Left colon (tissue), 2 donors: ENCODE data around the gene TMPRSS11A. TPM values are rescaled to one million over a fixed set of nuclear protein-coding genes. Genes with fewer than 3 reads are reported as not detected.

Experiments used
- ATAC-seq: fragments of 200-7000 bp; cut with Tn5 transposase; one replicate; pipeline ENCODE4 v1.9.1; 2020; ENCODE audit warnings: mild to moderate bottlenecking, moderate library complexity
- DNase-seq, 2 donors: peaks; one replicate each; pipeline ENCODE4 v3.0.0-alpha.2; 2020
- intact Hi-C, 2 donors: fragments of 100-400 bp; cut with DNase I in 1 of 2; cut with micrococcal nuclease in 1 of 2; formaldehyde crosslinking; loops; one replicate each; pipeline versions ENCODE4 v1.11.2 to v1.14.0; 2022; cut with DNase I, micrococcal nuclease
- total RNA-seq, 2 donors: library from RNA; stranded (reverse); fragmentation: NEBNext Ultra II Directional; extraction: Animal tissue kit (Norgen Biotek cat#: 25700); gene quantifications; one replicate each; pipeline ENCODE4 v1.2.1, GENCODE V29; 2021
- donor health status: DM: no; HTN: no; CAD: no.
- donor health status: DM: yes; HTN: yes; CAD: no.

TMPRSS11A gene
- total RNA-seq, 2 donors from 2014 or later: not detected

DNA sequence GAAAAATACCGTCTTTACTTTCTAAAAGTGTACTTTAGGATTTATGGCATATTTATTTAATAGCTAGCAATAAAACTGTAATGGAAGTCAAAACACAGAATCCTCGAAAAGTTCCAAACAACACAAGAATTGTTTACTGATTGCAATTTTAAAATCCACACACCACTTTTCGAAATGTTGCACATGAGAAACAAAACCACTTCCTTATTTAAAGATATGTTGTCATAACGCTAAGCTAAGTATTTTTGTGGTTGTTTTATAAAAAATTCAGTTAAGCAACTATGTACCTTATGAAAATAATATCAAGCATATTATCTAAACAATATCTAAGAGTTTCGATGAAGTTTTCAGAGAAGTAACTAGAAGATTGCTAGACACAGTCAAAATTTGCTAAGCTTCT is 79.8 kb downstream of the TMPRSS11A start:
- intact Hi-C loops: no loop called here
- no peak for DNase-seq
- ATAC-seq: no peak

DNA sequence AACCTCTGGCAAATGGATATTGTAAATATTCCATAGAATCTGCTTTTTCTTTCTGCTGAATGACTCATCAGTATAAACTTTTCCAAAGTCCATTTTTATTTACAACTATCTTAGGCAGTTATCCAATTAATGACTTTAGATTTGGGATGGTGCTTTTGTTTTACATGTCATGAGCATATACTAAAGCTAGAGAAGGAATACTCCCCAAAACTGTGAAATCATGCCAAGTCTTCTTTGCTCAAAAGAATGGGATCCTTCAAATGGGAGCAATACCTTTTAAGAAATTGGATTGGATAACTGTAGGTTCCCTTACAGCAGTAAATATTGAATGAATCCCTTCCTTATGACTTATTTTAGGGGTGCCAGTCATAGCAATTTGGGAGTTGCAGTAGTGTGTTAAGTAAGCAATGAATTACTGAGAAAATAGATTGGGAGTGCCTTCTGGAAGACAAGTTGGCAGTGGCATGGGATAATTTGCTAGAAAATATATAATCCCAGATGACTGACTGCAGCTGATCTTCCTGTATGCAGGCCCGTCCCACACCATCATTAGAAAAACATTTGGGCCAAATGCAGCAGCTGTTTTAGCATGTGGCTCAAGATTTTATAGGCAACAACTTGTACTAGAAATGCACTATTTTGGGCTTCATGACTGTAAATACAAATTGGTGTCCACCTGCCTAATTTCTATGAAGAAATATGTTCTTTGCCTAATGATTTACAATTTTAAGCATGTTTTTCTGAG is 82.3 kb downstream of the TMPRSS11A start:
- intact Hi-C loops: no loop called here
- ATAC-seq (no peak), DNase-seq (no peak)

DNA sequence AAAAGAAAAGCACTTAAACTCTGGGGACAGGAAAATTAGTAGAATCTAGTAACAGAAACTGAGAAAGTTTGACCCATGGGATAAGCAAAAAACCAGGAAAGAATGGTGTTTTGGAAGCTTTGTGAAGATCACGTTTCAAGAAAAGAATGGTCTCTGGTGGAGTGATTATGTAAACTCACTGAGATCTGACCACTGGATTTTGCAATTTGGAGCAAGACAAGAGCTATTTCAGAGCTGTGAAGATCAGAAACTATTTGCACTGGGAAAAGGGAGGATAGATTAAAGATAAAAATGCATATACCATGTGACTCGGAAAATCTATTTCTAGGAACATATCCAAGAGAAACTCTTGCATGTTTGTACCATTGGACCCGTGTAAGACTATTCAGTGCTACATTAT is 83.8 kb downstream of the TMPRSS11A start:
- intact Hi-C loops: no loop called here
- ATAC-seq: no peak

DNA sequence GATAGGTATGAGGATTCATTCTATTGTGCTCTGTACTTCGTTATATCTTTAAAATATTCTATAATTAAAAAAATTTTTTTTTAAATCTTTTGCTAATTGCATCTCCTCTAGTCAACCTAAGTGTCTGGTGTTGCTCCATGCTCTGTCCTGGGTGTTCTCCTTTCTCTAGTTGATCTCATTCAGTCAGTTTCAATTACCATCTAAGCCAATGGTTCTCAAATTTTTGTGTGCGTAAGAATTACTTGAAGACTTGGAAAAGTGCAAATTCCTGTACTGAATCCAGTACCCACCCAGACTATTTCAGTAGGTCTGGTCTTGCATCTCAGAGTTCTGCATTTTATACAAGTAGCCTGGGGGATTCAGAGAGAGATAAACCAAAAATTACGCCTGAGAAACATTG is 86.2 kb downstream of the TMPRSS11A start:
- DNase-seq (no peak), ATAC-seq (no peak)
- intact Hi-C loops: no loop called here

More for the DNA sequence above, 83.8 kb downstream of the TMPRSS11A start:
- DNase-seq: no peak

DNA sequence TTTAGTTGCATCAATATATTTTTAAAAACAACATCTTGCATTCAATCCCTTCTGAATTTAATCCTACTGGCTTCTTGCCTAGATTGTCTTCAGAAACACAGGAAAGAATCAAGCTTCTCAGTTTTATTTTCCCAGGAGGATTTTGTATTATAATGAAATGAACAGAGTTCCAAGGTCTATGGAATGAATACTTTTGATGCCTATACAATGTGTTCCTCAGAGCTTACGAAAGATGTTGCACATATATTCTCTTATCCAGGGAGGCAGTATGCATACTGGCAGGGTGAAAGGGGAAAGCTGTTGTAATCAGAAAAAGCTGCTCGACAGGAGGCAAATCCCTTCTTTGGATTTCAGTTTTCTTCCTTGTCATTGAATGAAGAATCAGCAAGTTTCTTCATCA is 88.3 kb downstream of the TMPRSS11A start:
- ATAC-seq (no peak), DNase-seq (no peak)
- intact Hi-C loops: no loop called here

DNA sequence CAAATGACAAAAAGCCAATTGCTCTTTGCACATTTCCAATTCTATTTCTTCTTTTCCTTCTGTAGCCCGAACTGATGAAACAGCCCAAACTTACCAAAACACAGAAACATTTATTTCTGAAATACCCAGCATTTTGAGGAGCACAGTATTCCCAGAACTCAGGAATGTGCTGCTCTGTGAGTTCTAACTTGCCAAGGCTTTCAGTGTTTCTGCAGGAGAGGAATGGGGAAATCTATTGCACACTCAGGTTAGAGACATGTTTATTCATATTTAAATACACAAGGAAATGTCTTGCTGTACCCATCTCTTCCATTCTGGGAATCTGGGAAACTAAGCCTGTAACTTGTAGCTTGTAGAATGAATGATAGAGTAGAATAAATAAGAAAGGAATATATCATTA is 90.2 kb downstream of the TMPRSS11A start:
- DNase-seq: no peak
- no peak for ATAC-seq
- intact Hi-C loops: no loop called here

DNA sequence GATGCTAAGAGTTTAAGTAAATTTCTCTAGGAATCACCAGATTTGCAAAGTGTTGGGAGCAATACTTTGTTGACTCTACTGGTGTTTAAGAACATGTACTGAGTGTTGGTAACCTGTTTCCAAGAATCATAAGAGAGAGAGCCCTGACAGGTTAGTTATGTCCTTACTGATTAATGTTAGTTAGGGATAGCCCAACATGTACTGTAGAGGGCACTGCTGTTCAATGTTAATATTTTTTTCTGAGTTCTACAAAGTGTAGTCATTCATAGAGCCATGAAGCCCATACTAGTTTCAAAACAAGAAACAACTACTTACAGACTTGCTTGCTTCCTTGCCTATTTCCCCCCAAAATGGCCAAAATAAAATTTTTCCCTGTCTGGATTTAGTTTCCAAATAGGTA is 91.4 kb downstream of the TMPRSS11A start:
- intact Hi-C loops: no loop called here
- ATAC-seq (no peak), DNase-seq (no peak)

DNA sequence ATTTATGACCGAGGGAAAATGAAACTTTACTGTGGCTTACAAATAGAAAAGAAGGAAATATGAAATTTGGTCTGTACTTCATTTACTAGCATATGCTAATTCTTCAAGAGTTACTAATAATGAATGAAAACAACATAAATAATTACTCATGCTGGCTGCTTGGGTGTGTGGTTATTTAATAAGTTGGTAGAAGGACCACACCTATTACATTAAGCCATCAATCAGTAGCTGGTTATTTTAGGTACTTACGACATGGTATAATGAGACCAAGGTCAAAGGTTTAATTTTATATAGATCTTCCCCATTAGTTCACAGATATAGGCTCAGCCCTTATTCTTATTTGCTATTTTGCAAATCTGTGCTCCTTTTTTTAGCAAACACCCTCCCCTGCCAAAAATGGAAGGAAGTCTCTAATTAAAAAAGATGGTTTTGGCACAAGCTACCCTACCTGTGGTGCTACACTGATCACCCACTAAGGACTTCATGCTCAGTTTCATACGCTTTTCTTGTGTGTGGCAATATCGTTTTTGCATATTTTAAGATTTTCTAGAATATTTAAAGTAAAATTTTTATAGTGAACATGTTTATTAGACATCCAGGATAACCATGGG is 93.6 kb downstream of the TMPRSS11A start:
- ATAC-seq: no peak
- intact Hi-C loops: no loop called here
- no peak for DNase-seq

DNA sequence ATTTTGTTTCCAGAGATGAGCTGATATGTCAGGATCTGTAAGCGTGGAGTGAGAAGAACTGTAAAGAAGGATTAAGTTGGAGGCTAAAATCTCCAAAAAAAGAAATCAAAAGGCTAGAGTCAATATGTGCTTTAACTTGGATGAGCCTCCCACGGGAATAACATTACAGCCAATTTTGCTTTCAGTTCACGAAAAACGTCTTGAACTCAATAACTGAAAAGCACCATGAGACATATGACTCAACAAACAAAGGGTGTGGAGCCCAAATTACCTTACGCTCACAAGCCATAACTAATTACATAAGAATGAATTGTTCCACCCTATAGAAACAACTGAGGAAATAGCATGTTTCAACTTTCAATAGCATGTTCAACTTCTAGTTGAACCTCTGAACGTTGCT is 101.8 kb downstream of the TMPRSS11A start:
- DNase-seq (no peak), ATAC-seq (no peak)
- intact Hi-C loops: no loop called here

Other genes with a start within 250 kb of the TMPRSS11A start
- gene GNRHR, start 209.1 kb downstream of the TMPRSS11A start, total RNA-seq: not detected
- not detected for gene TMPRSS11D, start 79.5 kb downstream of the TMPRSS11A start, total RNA-seq
- gene TMPRSS11F, start 166.4 kb upstream of the TMPRSS11A start, total RNA-seq: not detected